OCI-LY1 (cell line): ENCODE data around the gene GSG1L.

ENCODE experiments used
- CTCF ChIP-seq: fragments of 200-600 bp; sonication (generic), shearing (Covaris generic); IDR thresholded peaks from 2 replicates; pipeline ENCODE4 v1.5.1; 2017; ENCODE audit warnings: mild to moderate bottlenecking, antibody characterized with exemption, low read length, moderate library complexity, mixed read lengths
- EZH2 ChIP-seq: fragments of 200-600 bp; sonication (generic), shearing (Covaris generic); IDR thresholded peaks from 2 replicates; pipeline ENCODE4 v1.8.0; 2017; ENCODE audit warnings: borderline replicate concordance, mixed run types, mild to moderate bottlenecking, antibody characterized with exemption, low read length, moderate library complexity, mixed read lengths

DNA sequence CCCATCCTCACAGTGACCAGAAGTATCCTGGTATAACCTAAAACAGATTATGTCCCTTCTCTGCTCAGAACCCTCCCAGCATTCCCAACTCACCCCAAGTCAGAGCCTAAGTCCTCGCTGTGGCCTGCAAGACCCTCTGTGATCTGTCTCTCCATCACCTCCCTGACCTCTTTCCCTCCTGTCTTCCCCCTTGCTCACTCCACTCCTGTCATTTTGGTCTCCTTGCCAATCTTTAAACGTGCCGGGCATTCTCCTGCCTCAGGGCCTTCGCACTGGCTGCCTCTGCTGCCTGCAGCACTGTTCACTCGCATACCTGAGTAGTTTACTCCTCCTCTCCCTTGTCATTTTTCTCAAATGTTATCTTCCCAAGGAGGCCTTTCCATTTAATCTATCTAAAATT is 97.7 kb downstream of the GSG1L start:
- TF ChIP-seq CTCF (no peak), EZH2 (no peak)
